Amniotic epithelial cell (primary cell): ENCODE results near the gene FOXF2.

ENCODE experiments used
- DNase-seq: peaks from one replicate; pipeline ENCODE4 v3.0.0-alpha.2; 2010; ENCODE audit warnings: low read depth

The FOXF2 gene

GRCh38 chr6:1378065-1379016 lies 11.0 kb upstream of the FOXF2 start:
- no peak for DNase-seq

- DNase-seq: no peak
Observed at GRCh38 chr6:1379017-1379787, 10.2 kb upstream of the FOXF2 start.

DNA sequence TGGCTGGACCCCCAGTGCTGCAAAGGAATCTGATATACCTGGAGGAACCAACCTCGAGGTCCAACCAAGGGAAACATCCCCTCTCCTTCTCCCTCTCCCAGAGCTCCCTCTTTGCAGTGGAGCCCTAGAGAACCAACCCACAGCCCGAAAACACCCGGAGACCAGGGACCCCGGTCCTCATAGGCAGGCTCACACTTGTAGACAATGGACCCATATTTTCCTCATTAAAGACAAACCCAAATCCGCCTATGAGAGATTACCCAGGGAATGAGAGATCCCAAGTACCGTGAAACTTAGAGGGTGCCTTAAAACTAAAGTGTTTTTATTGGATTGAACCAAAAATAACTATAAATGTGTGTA lies 9.6 kb upstream of the FOXF2 start:
- no peak for DNase-seq

DNA sequence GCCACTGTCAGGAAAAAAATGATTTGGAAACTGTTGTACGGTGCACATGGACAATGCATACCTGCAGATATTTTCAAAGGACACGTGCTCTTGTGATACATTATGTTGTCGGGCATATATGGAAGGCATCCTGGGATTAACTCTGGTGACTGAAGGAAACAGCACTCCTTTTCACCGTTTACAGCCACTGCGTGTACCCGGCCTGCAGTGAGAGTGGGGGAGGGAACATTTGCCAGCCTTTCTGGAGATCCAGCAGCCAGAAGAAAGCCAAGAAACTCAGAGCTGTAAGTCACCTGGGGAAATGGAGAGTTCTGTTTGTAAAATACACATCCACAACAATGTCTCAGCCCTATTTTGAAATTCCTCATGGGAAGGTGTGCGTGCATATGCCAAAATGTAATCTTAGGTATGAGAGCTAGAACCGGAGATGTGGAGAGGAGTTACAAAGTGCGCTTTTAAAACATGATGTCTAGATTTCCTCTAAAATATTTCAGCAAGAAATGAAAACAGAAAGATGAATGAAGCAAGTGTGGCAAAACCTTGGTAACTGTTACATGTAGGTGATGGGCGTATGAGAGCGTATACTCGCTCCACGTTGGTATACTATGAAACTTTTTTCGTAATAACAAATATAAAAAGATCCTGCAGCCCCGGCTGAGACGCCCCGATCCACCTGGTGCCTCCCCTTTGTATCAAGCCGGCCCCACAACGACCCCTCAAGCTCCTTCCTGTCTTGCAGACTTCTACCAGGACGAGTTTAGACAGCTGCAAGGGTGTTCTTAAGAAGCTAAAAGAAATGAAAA lies 8.6 kb upstream of the FOXF2 start:
- no peak for DNase-seq

DNA sequence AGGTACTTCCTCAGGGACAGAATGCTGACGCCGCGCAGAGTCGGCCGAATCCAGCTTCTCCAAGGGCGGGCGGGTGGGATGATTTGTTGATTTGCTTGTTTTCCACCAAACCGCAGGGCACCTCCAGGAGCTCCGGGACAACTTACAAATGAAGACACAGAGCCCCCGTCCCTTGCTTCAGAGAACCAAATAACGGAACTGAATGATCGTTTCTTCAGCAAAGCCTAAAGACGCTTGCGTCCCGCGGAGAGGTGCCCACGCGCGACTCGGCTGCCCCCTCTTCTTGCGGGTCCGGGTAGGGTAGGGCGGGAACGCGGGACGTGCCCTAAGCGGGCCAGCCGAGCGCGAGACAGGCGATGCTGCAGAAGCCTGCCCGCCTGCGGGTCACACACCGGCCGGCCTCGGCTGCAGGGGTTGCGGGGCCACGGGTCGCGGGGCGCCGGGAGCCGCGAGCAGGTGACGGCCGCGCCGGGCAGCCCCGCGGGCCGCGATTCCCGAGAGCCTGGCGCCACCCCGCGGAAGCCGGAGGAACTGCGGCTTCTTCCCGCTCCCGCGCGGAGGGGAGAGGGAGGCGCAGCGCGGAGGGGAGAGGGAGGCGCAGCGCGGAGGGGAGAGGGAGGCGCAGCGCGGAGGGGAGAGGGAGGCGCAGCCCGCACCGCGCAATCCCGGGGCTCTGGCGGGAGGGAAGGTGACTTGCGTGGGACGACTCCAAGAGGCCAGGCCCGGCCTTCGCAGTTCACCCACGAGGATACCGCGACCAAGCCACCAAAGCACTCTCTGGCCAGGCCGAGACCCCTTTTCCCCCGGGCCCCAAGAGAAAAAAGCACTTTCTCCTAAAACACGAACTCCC lies 7.7 kb upstream of the FOXF2 start:
- no peak for DNase-seq

GRCh38 chr6:1382331-1382882 lies 7.0 kb upstream of the FOXF2 start:
- DNase-seq: no peak

- no peak for DNase-seq
Observed at GRCh38 chr6:1382883-1383728, 6.3 kb upstream of the FOXF2 start.

DNA sequence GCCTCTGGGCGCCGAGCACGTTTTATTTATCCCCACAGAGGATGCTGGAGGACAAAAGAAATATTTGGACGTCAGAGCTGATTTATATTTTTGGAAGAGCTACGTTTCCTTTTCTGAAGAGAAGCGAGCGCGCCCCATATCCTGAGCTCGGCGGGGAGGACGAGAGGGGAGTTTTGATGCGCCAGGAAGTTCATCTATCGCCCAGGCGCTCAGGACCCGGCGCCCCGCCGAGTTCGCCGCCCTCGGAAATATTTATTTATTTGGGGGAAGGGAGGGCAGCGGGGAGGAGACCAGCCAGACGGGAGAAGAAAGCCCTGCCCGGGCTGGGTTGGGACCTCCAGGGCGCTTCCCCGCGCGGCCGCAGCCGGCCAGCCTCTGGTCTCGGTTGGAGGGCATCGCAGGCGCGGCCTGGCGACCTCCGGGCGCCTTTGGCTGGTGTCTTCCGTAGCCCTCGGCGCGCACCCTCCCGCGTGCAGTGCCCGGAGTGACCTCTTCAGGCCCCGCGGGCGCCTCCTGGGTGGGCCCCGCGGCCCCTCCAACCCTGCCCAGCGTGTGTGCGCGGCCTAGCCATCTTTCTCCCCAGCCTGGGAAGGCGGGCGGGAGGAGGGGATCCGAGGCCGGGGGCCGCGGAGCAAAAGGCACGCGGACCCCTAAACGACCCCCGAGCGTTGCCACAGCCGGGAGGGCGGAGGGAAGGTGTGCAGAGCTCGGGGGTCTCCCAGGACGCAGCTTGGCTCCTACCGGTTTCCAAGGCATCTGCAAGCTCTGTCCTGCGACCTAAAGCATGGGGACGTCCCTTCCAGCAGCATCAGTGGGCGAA lies 5.4 kb upstream of the FOXF2 start:
- no peak for DNase-seq

DNA sequence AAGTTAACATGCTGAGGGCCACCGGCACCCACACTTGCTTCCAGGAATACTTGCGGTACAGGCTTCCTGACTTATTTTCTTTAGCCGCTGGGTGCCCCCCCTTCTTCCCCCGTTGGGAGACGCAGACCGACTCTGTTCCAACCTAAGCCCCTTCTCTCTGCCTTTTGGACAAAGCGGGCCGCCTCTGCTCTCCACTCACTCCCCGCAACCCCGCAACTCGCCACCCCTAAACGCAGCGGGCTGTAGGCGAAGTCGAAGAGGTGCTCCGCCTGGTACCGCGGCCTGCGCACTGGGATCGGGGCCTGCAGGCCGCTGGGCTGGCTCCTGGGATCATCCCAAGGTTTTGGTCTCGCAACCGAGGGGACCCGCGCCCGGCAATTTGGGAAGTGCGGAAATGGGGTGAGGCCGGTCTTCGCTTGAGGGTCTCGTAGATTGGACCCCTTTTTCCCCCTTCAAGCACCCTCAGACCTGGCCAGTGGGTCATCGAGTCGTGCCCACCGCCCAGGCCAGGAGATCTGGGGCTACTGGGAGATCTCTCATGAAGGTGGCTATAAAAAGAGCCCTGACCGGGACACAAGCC lies 4.7 kb upstream of the FOXF2 start:
- DNase-seq: no peak

DNA sequence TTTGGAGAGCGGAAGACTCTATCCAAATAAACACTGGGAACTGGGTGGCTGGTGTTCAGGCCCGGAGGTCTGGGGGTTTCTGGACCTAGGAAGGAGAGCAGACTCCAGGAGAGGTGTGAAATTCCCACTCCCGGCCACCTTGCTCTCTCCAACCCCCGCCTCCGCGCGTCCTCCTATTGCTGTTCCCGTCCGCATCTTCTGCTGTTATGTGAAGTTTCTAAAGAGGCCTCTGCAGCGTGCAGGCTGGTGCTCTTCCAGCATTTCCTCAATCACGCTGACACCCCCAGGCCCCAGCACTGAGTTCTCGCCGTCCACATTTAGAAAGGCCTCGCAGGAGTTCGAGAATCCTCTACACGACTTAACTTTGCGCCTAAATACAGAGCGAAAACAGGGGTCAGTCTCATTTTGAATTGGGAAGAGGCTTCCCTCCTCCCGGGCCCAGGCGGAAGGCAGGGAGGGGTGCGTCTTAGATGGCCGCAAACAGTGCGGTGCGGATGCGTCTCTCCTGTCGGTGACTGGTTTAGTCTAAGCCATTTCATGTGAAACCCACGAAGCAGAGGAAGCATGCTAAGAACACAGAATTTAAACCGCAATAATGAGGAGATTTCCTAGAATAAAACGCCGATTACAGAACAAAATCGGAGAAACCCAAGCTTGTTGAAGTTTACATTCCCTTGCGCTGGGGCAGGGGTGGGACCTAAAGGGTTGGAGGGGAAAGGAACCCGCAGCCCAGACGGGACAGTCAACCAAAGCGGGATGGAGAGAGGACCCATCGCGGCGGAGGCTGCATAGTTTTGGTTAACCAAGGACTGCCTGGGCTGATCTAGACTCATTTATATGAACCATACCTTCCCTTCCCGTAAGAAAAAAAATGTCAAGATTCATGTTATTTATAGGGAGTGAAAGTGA lies 4.0 kb upstream of the FOXF2 start:
- DNase-seq: no peak

DNA sequence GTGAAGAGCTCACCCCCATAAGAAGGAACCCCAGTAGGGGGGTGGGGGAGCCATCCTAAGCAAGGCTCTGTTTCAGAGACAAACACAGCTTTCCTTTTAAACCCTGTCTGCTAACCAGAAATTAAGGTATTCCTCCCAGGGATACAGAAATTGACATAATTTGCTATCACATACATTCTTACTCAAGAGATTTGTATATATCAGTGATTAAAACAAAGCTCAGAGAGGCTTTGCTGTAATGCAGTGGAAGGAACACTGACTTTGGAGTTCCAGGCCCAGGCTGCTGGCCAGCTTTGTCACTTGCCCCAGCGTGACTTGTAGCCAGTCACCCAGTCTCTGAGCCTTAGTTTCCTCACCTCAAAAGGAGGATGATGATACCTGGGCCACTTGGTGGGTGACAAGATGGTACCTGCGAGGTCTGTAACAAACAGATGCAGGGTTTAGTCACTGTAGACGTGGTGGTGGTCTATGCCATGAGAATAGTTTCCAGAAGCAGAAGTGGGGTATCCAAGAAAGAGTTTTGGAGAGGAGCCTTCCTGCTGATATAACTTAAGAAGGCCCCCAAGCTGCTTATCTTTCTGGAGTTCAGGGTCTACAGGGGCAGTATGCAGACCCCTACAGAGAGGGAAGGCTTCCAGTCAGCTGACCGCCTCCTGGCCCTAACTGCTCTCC lies 3.2 kb upstream of the FOXF2 start:
- no peak for DNase-seq

- no peak for DNase-seq
Observed at GRCh38 chr6:1387538-1387875, 1.9 kb upstream of the FOXF2 start.

GRCh38 chr6:1387876-1388629 lies 1.3 kb upstream of the FOXF2 start:
- no peak for DNase-seq

- no peak for DNase-seq
Observed at GRCh38 chr6:1388630-1389368, 577 bp upstream of the FOXF2 start.

DNA sequence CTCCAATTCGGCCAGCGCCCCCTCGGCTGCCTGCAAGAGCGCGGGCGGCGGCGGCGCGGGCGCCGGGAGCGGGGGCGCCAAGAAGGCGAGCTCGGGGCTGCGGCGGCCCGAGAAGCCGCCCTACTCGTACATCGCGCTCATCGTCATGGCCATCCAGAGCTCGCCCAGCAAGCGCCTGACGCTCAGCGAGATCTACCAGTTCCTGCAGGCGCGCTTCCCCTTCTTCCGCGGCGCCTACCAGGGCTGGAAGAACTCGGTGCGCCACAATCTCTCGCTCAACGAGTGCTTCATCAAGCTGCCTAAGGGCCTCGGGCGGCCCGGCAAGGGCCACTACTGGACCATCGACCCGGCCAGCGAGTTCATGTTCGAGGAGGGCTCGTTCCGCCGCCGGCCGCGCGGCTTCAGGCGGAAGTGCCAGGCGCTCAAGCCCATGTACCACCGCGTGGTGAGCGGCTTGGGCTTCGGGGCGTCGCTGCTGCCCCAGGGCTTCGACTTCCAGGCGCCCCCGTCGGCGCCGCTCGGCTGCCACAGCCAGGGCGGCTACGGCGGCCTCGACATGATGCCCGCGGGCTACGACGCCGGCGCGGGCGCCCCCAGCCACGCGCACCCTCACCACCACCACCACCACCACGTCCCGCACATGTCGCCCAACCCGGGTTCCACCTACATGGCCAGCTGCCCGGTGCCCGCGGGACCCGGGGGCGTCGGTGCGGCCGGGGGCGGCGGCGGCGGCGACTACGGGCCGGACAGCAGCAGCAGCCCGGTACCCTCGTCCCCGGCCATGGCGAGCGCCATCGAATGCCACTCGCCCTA lies 963 bp downstream of the FOXF2 start:
- peak; percentile 44 for DNase-seq
